Amniotic epithelial cell (primary cell): Measurements from ENCODE around the gene DAAM1.

Experiments used
- DNase-seq: peaks from one replicate; pipeline ENCODE4 v3.0.0-alpha.2; 2010; ENCODE audit warnings: low read depth

Gene DAAM1

GRCh38 chr14:59188461-59189090 lies at the start of gene DAAM1:
TSS of gene DAAM1 (plus strand) at chr14:59188667. CDS start at chr14:59263478, 74,811 bp downstream.
- DNase-seq: peak; percentile 98

DNA sequence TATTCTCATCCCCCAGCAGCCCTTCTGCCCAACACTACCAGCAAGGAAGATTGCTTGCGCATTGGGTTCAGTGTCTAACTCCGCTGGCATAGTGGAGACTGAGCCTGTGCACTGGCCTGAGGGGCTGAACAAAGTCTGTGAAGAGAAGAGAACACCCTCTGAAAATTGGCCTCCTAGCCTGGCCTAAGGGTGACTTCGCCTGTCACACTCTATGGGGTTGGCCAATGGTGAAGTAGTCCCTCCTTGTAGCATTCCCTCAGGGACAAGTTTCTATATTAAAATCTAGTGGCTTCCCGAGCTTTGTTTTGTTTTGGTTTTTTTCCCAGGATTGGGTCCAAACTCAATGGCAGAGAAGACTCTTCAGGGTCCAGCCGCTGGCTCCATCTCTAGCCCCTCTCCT lies 49.1 kb upstream of the DAAM1 start:
- no peak for DNase-seq

GRCh38 chr14:59140106-59140843 lies 48.2 kb upstream of the DAAM1 start:
- peak; percentile 55 for DNase-seq

- DNase-seq: no peak
These were observed 42.0 kb upstream of the DAAM1 start for GRCh38 chr14:59146484-59146883.

GRCh38 chr14:59147007-59147406 lies 41.5 kb upstream of the DAAM1 start:
- DNase-seq: no peak

GRCh38 chr14:59148334-59148900 lies 40.0 kb upstream of the DAAM1 start:
- no peak for DNase-seq

DNA sequence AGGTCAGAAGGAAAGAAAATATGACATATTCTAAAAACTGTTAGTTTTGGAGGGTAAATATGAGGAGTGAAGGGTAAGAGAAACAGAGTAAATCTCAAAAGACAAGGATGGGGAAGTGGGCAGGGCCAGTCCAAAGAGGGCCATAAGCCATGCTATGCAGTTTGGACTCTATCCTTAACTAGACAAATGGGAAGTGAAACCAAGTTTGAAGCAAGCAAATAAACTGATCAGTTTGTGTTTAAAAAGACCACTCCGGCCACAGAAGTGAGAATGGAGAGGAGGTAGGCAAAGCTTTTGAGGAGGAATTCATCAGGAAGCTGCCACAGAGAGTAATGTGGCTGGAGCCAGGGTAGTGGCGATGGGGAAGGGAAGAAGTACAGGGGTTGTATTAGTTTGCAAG lies 37.5 kb upstream of the DAAM1 start:
- no peak for DNase-seq

GRCh38 chr14:59154373-59154772 lies 34.1 kb upstream of the DAAM1 start:
- peak; percentile 21 for DNase-seq

GRCh38 chr14:59155886-59156285 lies 32.6 kb upstream of the DAAM1 start:
- DNase-seq: peak; percentile 89

- DNase-seq: no peak
These were observed 29.3 kb upstream of the DAAM1 start for GRCh38 chr14:59159169-59159568.

DNA sequence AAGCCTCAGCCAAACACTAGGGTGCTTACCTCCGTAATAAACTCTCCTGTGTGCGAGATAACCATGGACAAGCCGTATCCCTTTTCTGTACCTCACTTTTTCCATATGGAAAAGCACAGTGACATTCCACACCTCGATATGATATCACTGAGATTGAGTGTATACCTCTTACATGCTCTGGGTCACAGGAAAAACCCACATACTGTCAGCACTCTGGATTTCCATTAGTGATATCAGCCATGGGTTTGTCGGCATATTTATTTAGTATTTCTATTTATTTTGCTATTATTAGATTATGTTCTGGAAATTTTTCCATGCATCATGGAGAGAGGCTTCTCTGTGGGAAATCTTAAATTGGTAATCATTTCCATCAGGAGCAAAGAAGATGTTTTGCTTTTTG lies 28.0 kb upstream of the DAAM1 start:
- no peak for DNase-seq

GRCh38 chr14:59161561-59162175 lies 26.8 kb upstream of the DAAM1 start:
- DNase-seq: peak; percentile 85

DNA sequence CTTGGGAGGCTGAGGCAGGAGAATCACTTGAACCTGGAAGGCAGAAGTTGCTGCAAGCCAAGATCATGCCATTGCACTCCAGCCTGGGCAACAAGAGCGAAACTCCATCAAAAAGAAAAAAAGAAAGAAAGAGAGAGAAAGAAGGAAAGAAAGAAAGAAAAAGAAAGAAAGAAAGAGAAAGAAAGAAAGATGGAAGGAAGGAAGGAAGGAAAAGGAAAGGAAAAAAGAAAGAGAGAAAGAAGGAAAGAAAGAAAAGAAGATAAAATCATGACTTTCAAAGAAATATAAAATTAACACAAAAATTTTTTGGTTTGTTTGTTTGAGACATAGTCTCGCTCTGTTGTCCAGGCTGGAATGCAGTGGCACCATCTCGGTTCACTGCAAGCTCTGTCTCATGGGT lies 22.2 kb upstream of the DAAM1 start:
- no peak for DNase-seq

DNA sequence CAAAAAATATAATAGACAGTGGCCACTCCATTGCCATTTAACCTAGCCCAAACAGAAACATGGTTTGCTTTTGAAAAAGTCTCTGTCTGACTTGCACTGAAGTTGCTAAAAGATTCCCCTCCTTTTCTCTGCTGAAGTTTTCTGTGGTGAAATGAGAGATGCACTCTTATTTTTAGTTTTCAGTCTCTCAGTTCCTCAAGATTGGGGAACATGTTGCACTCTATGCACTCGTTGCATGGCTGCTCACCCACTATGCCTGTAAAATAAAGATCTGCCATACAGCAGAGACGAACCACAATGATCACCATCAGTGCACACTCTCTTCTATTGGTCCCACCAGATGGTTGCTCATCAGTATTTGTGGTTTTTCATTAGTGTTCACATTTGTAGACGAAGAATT lies 13.1 kb upstream of the DAAM1 start:
- DNase-seq: no peak

- peak; percentile 52 for DNase-seq
These were observed 11.7 kb upstream of the DAAM1 start for GRCh38 chr14:59176765-59177164.

GRCh38 chr14:59177262-59177661 lies 11.2 kb upstream of the DAAM1 start:
- DNase-seq: no peak

DNA sequence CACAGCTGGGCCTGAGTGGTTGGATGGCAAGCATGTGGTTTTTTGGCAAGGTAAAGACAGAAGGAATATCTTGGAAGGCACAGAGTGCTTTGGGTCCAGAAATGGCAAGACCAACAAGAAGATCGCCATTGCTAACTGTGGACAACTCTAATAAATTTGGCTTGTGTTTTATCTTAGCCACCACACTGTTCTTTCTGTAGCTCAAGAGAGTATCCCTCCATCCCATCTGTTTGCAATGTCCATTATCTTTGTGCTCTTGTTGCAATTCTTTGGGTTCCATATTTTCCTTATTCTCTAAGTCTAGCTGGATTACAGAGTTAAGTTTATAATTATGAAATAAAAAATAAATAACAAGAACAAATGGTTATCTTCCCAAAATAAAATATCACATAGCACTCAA lies 6.7 kb upstream of the DAAM1 start:
- no peak for DNase-seq

GRCh38 chr14:59182641-59183040 lies 5.8 kb upstream of the DAAM1 start:
- no peak for DNase-seq

DNA sequence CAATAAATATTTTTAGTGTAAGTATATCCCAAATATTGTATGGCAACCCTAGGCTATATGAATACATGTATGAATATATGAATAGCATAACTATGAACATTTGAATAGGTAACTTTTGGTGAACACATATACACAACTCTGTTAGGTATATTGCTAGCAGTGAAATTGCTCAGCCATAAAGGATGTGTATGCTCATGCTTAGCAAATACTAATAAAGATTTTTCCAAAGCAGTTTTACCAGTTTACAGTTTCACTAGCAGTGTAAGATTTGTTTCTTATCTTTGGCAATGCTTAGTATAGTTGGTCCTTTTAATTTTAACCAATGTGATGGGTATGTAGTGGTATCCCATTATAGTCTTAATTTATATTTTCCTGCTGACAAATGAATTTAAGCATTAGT lies 5.3 kb upstream of the DAAM1 start:
- DNase-seq: no peak

- no peak for DNase-seq
These were observed 4.1 kb upstream of the DAAM1 start for GRCh38 chr14:59184396-59184795.

DNA sequence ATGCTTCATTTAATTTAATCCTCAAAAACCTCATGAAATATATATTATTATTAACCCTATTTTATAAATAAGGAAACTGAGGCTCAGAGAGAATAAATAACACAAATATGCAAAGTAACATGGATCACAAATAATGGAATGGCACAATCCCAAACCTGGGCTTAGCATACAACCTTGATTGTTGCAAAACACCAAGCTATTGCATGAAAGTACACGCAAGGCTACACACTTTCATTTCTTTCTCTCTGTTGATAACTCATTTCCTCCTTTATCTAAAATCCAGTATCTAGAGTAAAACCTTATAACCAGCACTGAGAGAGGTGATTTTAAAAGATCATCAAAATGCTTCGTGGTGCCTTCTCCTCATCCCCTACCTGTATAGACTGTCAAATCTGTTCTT lies 2.8 kb upstream of the DAAM1 start:
- no peak for DNase-seq

GRCh38 chr14:59186306-59186705 lies 2.2 kb upstream of the DAAM1 start:
- DNase-seq: no peak

DNA sequence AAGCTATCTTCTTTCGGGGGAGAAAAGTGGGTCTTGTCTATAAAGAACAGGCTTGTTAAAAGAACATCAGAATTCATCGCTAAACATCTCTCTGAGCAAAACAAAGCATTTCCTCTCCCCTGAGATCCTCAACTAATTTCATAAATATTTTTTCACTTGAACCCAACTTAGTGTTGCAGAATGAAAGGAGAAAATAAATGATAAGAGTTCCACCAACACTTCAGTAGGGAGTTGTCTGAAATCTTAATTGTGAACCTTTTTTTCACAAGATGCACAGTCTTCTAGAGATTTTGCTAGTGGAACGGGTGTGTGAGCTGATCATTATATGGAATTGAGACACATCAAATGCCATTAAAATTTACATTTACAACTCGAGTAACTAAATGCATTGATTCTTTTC lies 1.3 kb upstream of the DAAM1 start:
- no peak for DNase-seq
